Bronchial epithelial cell (primary cell): Measurements from ENCODE around the gene PRSS22. TPM values are rescaled to one million over a fixed set of nuclear protein-coding genes. Genes with fewer than 3 reads are reported as not detected.

ENCODE experiments used
- DNase-seq: peaks from one replicate; pipeline ENCODE4 v3.0.0-alpha.2; 2010; ENCODE audit warnings: low read depth
- FAIRE-seq: peaks from 2 replicates; lab custom pipeline; 2011; peaks lifted over from hg19 to GRCh38; lab: Jason Lieb, UNC
- H3K27me3 ChIP-seq: 2 replicates; pipeline ENCODE4 v1.5.1; 2011; ENCODE audit warnings: low read length; ENCODE audit not compliant: control insufficient read depth, insufficient read depth
- H3K36me3 ChIP-seq: 2 replicates; pipeline ENCODE4 v1.5.1; 2011; ENCODE audit warnings: low read length; ENCODE audit not compliant: control insufficient read depth, insufficient read depth
- H3K4me3 ChIP-seq: 2 replicates; pipeline ENCODE4 v1.5.1; 2011; ENCODE audit warnings: mild to moderate bottlenecking, low read depth, low read length, control low read depth
- total RNA-seq: library from RNA; depleted of rRNA; stranded (reverse); fragments of >200 nt; gene quantifications from 2 replicates; pipeline ENCODE4 v1.2.1, GENCODE V29; 2014
- TF ChIP-seq, protein P1 (sequence below): IDR thresholded peaks from 2 replicates; pipeline ENCODE4 v1.5.1; 2011; ENCODE audit warnings: mild to moderate bottlenecking, moderate library complexity, low read length, control low read depth, inconsistent platforms; ENCODE audit not compliant: insufficient read depth, severe bottlenecking

Gene PRSS22
- total RNA-seq, 1 donor from 2014 or later: 9.2 TPM

DNA sequence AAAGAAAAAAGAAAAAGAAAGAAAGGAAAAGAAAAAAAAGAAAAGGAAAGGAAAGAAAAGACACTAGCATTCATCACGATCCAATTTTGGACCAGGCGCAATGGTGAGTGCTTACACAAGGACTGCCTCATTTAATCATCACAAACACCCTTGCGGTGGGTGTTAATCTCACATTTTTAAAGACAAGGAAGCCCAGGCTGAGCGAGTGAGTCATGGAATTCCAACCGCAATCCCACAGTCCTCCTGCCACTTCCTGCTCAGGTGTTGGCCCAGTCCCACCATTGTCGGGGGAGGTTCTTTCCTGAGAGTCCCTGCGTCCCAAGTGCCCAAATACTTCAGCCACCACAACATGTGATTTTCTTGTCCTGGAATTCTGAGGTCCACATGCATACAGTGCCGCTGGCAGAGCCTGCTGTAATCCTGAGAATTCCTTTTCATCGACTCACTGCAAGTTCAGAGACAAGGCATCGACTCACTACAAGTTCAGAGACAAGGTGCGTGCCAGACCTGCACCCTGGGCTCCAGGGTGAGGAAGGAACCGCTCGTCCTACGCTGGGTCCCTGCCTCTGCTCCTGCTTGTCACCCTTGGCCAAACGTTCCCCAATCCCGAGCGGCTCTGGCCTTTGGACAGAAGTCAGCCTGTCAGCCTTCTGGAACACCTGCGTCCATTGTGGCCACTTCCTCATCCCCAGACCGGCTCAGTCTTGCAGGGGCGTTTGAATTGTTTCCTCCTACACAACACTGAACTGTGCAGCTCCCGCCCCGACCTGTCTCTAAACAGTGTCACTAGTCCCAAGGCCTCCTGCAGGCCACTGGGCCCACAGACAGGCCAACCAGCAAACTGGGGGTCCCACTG, 22.1 kb downstream of the PRSS22 start:
- H3K36me3 ChIP-seq: no peaks in the 10 kb centered on the region
- peak; percentile 97 for DNase-seq
- peak; percentile 100 for FAIRE-seq
- peak overlapping the region; percentile 1 for H3K4me3 ChIP-seq
- no peaks in the 10 kb centered on the region for H3K27me3 ChIP-seq
- TF ChIP-seq, protein P1, sequence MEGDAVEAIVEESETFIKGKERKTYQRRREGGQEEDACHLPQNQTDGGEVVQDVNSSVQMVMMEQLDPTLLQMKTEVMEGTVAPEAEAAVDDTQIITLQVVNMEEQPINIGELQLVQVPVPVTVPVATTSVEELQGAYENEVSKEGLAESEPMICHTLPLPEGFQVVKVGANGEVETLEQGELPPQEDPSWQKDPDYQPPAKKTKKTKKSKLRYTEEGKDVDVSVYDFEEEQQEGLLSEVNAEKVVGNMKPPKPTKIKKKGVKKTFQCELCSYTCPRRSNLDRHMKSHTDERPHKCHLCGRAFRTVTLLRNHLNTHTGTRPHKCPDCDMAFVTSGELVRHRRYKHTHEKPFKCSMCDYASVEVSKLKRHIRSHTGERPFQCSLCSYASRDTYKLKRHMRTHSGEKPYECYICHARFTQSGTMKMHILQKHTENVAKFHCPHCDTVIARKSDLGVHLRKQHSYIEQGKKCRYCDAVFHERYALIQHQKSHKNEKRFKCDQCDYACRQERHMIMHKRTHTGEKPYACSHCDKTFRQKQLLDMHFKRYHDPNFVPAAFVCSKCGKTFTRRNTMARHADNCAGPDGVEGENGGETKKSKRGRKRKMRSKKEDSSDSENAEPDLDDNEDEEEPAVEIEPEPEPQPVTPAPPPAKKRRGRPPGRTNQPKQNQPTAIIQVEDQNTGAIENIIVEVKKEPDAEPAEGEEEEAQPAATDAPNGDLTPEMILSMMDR: no peak

DNA sequence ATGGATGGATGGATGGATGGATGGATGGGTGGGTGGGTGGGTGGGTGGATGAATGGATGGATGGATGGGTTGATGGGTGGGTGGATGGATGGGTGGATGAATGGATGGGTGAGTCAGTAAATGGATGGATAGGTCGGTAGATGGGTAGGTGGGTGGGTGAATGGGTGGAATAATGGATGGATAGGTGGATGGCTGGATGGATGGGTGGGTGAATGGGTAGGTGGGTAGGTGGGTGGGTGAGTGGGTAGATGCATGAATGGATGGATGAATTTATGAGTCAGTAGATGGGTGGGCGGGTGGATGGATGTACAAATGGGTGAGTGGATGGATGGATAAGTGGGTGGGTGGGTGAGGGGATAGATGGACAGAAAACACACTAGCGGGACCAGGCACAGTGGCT, 23.0 kb downstream of the PRSS22 start:
- TF ChIP-seq, protein P1: no peak
- Histone ChIP-seq H3K4me3 (no peak overlapping the region), H3K27me3 (no peaks in the 10 kb centered on the region), H3K36me3 (no peaks in the 10 kb centered on the region)
- DNase-seq (no peak), FAIRE-seq (no peak)

DNA sequence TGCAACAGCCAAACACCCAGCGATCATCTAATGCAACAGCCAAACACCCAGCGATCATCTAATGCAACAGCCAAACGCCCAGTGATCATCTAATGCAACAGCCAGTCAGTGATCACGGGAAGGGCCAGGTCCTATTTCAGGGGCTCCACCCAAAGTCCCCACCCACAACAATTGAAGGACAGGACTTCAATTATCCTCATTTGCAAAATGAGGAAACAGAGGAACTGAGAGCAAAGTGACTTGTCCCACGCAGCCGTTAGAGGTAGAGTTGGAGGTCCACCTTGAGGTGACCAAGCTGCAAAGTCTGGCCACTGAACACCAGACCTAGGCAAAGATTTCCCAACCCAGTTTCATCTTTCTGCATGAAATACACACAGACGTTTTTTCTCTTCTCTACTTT, 24.2 kb downstream of the PRSS22 start:
- H3K36me3 ChIP-seq: no peaks in the 10 kb centered on the region
- TF ChIP-seq, protein P1: no peak
- FAIRE-seq (no peak), DNase-seq (no peak)
- no peaks in the 10 kb centered on the region for H3K27me3 ChIP-seq
- H3K4me3 ChIP-seq: no peak overlapping the region

DNA sequence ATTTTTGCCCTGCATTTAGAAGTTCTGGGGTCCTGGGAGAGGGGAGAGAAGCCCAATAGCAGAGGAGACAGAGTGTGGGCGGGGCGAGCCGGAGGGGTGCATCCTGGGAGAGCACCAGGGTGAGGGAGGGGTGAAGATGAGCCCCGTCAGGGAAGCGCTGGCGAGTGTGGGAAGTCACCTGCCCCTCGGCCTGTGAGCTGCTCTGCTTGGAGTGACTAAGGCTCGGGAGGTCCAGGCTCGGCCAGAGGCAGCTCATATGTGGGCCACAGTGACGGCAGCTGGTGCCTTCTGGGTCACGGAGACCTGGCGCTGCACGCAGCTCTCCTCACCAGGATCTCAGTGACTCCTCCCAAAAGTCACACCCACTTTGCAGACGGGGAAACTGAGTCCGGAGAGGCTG, 26.8 kb downstream of the PRSS22 start:
- Histone ChIP-seq H3K36me3 (no peaks in the 10 kb centered on the region), H3K4me3 (no peak overlapping the region), H3K27me3 (no peaks in the 10 kb centered on the region)
- TF ChIP-seq, protein P1: no peak
- DNase-seq: no peak
- no peak for FAIRE-seq

DNA sequence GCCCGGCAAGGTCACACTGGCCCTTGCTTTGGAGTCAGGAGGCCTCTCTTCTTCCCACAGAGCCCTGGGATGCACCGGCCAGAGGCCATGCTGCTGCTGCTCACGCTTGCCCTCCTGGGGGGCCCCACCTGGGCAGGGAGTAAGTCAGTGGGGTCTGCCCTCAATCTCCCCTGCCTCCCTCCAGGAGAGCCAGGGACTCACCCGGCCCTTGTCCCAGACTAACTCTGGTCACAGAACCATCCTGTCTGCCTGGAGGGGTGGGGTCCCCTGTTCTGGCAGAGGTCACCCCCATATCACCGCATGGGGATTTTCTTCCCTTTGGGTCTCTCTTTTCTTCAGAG, 27.6 kb downstream of the PRSS22 start:
- Histone ChIP-seq H3K4me3 (no peak overlapping the region), H3K27me3 (no peaks in the 10 kb centered on the region), H3K36me3 (no peaks in the 10 kb centered on the region)
- DNase-seq: no peak
- no peak for FAIRE-seq
- TF ChIP-seq, protein P1: no peak
